SK-N-SH treated with all-trans-retinoic acid at 6 μM for 48 hours (cell line): Measurements from ENCODE around the gene MARVELD1.

Experiments used
- ATAC-seq: fragments of 200-7000 bp; cut with Tn5 transposase; 3 replicates; pipeline ENCODE4 v1.9.1; 2020; ENCODE audit warnings: mild to moderate bottlenecking, moderate library complexity
- ARNTL ChIP-seq: fragments of 450-650 bp; formaldehyde crosslinking; IDR thresholded peaks from 2 replicates; pipeline ENCODE4 v1.5.0; 2020; ENCODE audit warnings: low read depth, mild to moderate bottlenecking, moderate library complexity, borderline replicate concordance
- BACH2 ChIP-seq: fragments of 250-450 bp; sonication (Bioruptor Pico); IDR thresholded peaks from 2 replicates; pipeline ENCODE4 v1.9.0; 2021; ENCODE audit warnings: mild to moderate bottlenecking, borderline replicate concordance
- CREB5 ChIP-seq: fragments of 250-450 bp; sonication (Bioruptor Pico); IDR thresholded peaks from 2 replicates; pipeline ENCODE4 v1.5.1; 2020; ENCODE audit warnings: low read depth, mild to moderate bottlenecking, moderate library complexity
- CSDC2 ChIP-seq: fragments of 250-450 bp; sonication (Bioruptor Pico); IDR thresholded peaks from 2 replicates; pipeline ENCODE4 v1.5.0; 2020; ENCODE audit warnings: mild to moderate bottlenecking, moderate library complexity
- CSRNP3 ChIP-seq: fragments of 250-450 bp; sonication (Bioruptor Pico); IDR thresholded peaks from 2 replicates; pipeline ENCODE4 v1.5.1; 2021; ENCODE audit warnings: mild to moderate bottlenecking, moderate library complexity
- ESRRG ChIP-seq: fragments of 250-450 bp; sonication (Bioruptor Pico); IDR thresholded peaks from 2 replicates; pipeline ENCODE4 v1.6.1; 2021; ENCODE audit warnings: mild to moderate bottlenecking
- GLIS3 ChIP-seq: fragments of 250-450 bp; sonication (Bioruptor Pico); IDR thresholded peaks from 2 replicates; pipeline ENCODE4 v1.5.0; 2020; ENCODE audit warnings: mild to moderate bottlenecking, moderate library complexity
- ISL1 ChIP-seq: fragments of 250-450 bp; sonication (Bioruptor Pico); IDR thresholded peaks from 2 replicates; pipeline ENCODE4 v2.1.2; 2022; ENCODE audit warnings: mild to moderate bottlenecking, moderate library complexity
- OSR1 ChIP-seq: fragments of 250-450 bp; sonication (Bioruptor Pico); IDR thresholded peaks from 2 replicates; pipeline ENCODE4 v1.8.0; 2022; ENCODE audit warnings: moderate library complexity, mild to moderate bottlenecking, inconsistent platforms
- PATZ1 ChIP-seq: fragments of 250-450 bp; sonication (Bioruptor Pico); IDR thresholded peaks from 2 replicates; pipeline ENCODE4 v1.8.0; 2020; ENCODE audit warnings: mild to moderate bottlenecking, moderate library complexity, borderline replicate concordance
- POU6F1 ChIP-seq: fragments of 250-450 bp; sonication (Bioruptor Pico); IDR thresholded peaks from 2 replicates; pipeline ENCODE4 v1.8.0; 2021; ENCODE audit warnings: low read depth, mild to moderate bottlenecking, moderate library complexity, borderline replicate concordance
- PPARA ChIP-seq: fragments of 250-450 bp; sonication (Bioruptor Pico); IDR thresholded peaks from 2 replicates; pipeline ENCODE4 v1.5.0; 2020; ENCODE audit warnings: mild to moderate bottlenecking, borderline replicate concordance
- RARB ChIP-seq: fragments of 250-450 bp; sonication (Bioruptor Pico); IDR thresholded peaks from 2 replicates; pipeline ENCODE4 v1.8.0; 2021; ENCODE audit warnings: mild to moderate bottlenecking, moderate library complexity
- SNAI2 ChIP-seq: fragments of 250-450 bp; sonication (Bioruptor Pico); IDR thresholded peaks from 2 replicates; pipeline ENCODE4 v1.5.0; 2020; ENCODE audit warnings: mild to moderate bottlenecking, moderate library complexity
- TCF4 ChIP-seq: fragments of 250-450 bp; sonication (Bioruptor Pico); IDR thresholded peaks from 2 replicates; pipeline ENCODE4 v1.8.0; 2021; ENCODE audit warnings: mild to moderate bottlenecking, moderate library complexity, borderline replicate concordance
- TOX ChIP-seq: fragments of 250-450 bp; sonication (Bioruptor Pico); IDR thresholded peaks from 2 replicates; pipeline ENCODE4 v1.8.0; 2021; ENCODE audit warnings: mild to moderate bottlenecking, moderate library complexity, borderline replicate concordance
- TSHZ2 ChIP-seq: fragments of 250-450 bp; sonication (Bioruptor Pico); IDR thresholded peaks from 2 replicates; pipeline ENCODE4 v1.5.0; 2020; ENCODE audit warnings: mild to moderate bottlenecking, moderate library complexity
- ZC3H10 ChIP-seq: fragments of 250-450 bp; sonication (Bioruptor Pico); IDR thresholded peaks from 2 replicates; pipeline ENCODE4 v1.5.1; 2021; ENCODE audit warnings: mild to moderate bottlenecking, moderate library complexity
- ZFP3 ChIP-seq: fragments of 250-450 bp; sonication (Bioruptor Pico); IDR thresholded peaks from 2 replicates; pipeline ENCODE4 v1.5.0; 2020; ENCODE audit warnings: mild to moderate bottlenecking, moderate library complexity
- ZFP30 ChIP-seq: fragments of 450-650 bp; formaldehyde crosslinking; IDR thresholded peaks from 2 replicates; pipeline ENCODE4 v1.5.0; 2022; ENCODE audit warnings: mild to moderate bottlenecking, moderate library complexity
- ZNF70 ChIP-seq: fragments of 450-650 bp; formaldehyde crosslinking; IDR thresholded peaks from 2 replicates; pipeline ENCODE4 v1.5.0; 2020; ENCODE audit warnings: mild to moderate bottlenecking, moderate library complexity
- ZNF8 ChIP-seq: fragments of 450-650 bp; formaldehyde crosslinking; IDR thresholded peaks from 2 replicates; pipeline ENCODE4 v1.5.0; 2020; ENCODE audit warnings: mild to moderate bottlenecking, moderate library complexity

MARVELD1 gene

GRCh38 chr10:97766106-97766810, 52.7 kb downstream of the MARVELD1 start:
- no peak for ATAC-seq
- TF ChIP-seq RARB (no peak), ZFP30 (CRISPR knock-in tag) (no peak), CREB5 (CRISPR knock-in tag) (no peak), ZNF8 (no peak), ISL1 (CRISPR knock-in tag) (no peak), ESRRG (CRISPR knock-in tag) (no peak), ZFP3 (CRISPR knock-in tag) (no peak), ZNF70 (no peak), TOX (CRISPR knock-in tag) (no peak), CSDC2 (CRISPR knock-in tag) (no peak), OSR1 (CRISPR knock-in tag) (no peak), ARNTL (CRISPR knock-in tag) (no peak), PPARA (no peak), ZC3H10 (no peak), POU6F1 (no peak), TSHZ2 (no peak), GLIS3 (CRISPR knock-in tag) (no peak), TCF4 (CRISPR knock-in tag) (no peak)

GRCh38 chr10:97766996-97767924, 53.7 kb downstream of the MARVELD1 start:
- no peak for ATAC-seq
- TF ChIP-seq ZC3H10 (no peak), BACH2 (CRISPR knock-in tag) (no peak), ZFP3 (CRISPR knock-in tag) (no peak), CREB5 (CRISPR knock-in tag) (no peak), SNAI2 (CRISPR knock-in tag) (no peak), GLIS3 (CRISPR knock-in tag) (no peak), CSRNP3 (CRISPR knock-in tag) (no peak), ISL1 (CRISPR knock-in tag) (no peak), ZFP30 (CRISPR knock-in tag) (no peak), PATZ1 (CRISPR knock-in tag) (no peak), PPARA (no peak)
- TF ChIP-seq, all 23 proteins: peak for 0
